ENCODE data around the gene STX2. TPM values are rescaled to one million over a fixed set of nuclear protein-coding genes. Genes with fewer than 3 reads are reported as not detected.

Gene STX2
- total RNA-seq, 2 experiments from 2014 or later = 13.1 to 16.2 TPM

GRCh38 chr12:130744274-130744673, 94.8 kb downstream of the STX2 start:
- H3K4me1 Mint-ChIP-seq = peaks cover 7% of the 10 kb centered on the region
- no peak overlapping the region for H3K27ac Mint-ChIP-seq
- no peak for DNase-seq
- H3K27me3 Mint-ChIP-seq = peaks cover 15% of the 10 kb centered on the region
- H3K9me3 Mint-ChIP-seq (ENCODE audit: low read depth) = no peaks in the 10 kb centered on the region
- H3K4me3 Mint-ChIP-seq = no peak overlapping the region
- ChIA-PET POLR2A (no interaction called here), CTCF (no interaction called here)
- H3K36me3 Mint-ChIP-seq (ENCODE audit: low read depth) = no peaks in the 10 kb centered on the region
- no peak for ATAC-seq
- intact Hi-C loops (cut with DNase I, micrococcal nuclease) = loop anchor here in 1 of 2 experiments (10.0 kb wide), 1 partner anchor 699 kb away; no protein-coding TSS in a partner anchor

GRCh38 chr12:130743606-130744005, 95.4 kb downstream of the STX2 start:
- ChIA-PET CTCF (no interaction called here), POLR2A (no interaction called here)
- H3K9me3 Mint-ChIP-seq (ENCODE audit: low read depth) = no peaks in the 10 kb centered on the region
- H3K27ac Mint-ChIP-seq = no peak overlapping the region
- H3K4me1 Mint-ChIP-seq = peaks cover 7% of the 10 kb centered on the region
- intact Hi-C loops (cut with DNase I, micrococcal nuclease) = loop anchor here in 1 of 2 experiments (10.0 kb wide), 1 partner anchor 699 kb away; no protein-coding TSS in a partner anchor
- peaks cover 15% of the 10 kb centered on the region for H3K27me3 Mint-ChIP-seq
- H3K4me3 Mint-ChIP-seq = no peak overlapping the region
- no peak for DNase-seq
- no peak for ATAC-seq
- H3K36me3 Mint-ChIP-seq (ENCODE audit: low read depth) = no peaks in the 10 kb centered on the region

GRCh38 chr12:130743176-130743575, 95.9 kb downstream of the STX2 start:
- no peak for ATAC-seq
- no peak for DNase-seq
- H3K4me1 Mint-ChIP-seq = peaks cover 6% of the 10 kb centered on the region
- no peaks in the 10 kb centered on the region for H3K9me3 Mint-ChIP-seq (ENCODE audit: low read depth)
- H3K4me3 Mint-ChIP-seq = no peak overlapping the region
- intact Hi-C loops (cut with DNase I, micrococcal nuclease) = loop anchor here in 1 of 2 experiments (10.0 kb wide), 1 partner anchor 698 kb away; no protein-coding TSS in a partner anchor
- peaks cover 14% of the 10 kb centered on the region for H3K27me3 Mint-ChIP-seq
- ChIA-PET POLR2A (no interaction called here), CTCF (no interaction called here)
- no peak overlapping the region for H3K27ac Mint-ChIP-seq
- H3K36me3 Mint-ChIP-seq (ENCODE audit: low read depth) = no peaks in the 10 kb centered on the region

GRCh38 chr12:130742716-130743115, 96.3 kb downstream of the STX2 start:
- CTCF ChIA-PET = no interaction called here
- peaks cover under 1% of the 10 kb centered on the region for H3K4me1 Mint-ChIP-seq
- no peak overlapping the region for H3K4me3 Mint-ChIP-seq
- no peak for DNase-seq
- peaks cover 12% of the 10 kb centered on the region for H3K27me3 Mint-ChIP-seq
- no peak for ATAC-seq
- H3K27ac Mint-ChIP-seq = no peak overlapping the region
- H3K36me3 Mint-ChIP-seq (ENCODE audit: low read depth) = no peaks in the 10 kb centered on the region
- POLR2A ChIA-PET = no interaction called here
- no peaks in the 10 kb centered on the region for H3K9me3 Mint-ChIP-seq (ENCODE audit: low read depth)
- intact Hi-C loops (cut with DNase I, micrococcal nuclease) = loop anchor here in 1 of 2 experiments (10.0 kb wide), 1 partner anchor 698 kb away; no protein-coding TSS in a partner anchor

- H3K4me3 Mint-ChIP-seq = no peak overlapping the region
- ATAC-seq (no peak), DNase-seq (no peak)
- no peak overlapping the region for H3K27ac Mint-ChIP-seq
- POLR2A ChIA-PET = no interaction called here
- H3K36me3 Mint-ChIP-seq (ENCODE audit: low read depth) = no peaks in the 10 kb centered on the region
- H3K27me3 Mint-ChIP-seq = peaks cover 17% of the 10 kb centered on the region
- H3K4me1 Mint-ChIP-seq = no peaks in the 10 kb centered on the region
- intact Hi-C loops (cut with DNase I, micrococcal nuclease) = loop anchor here in 1 of 2 experiments (10.0 kb wide), 1 partner anchor 697 kb away; no protein-coding TSS in a partner anchor
- no peaks in the 10 kb centered on the region for H3K9me3 Mint-ChIP-seq (ENCODE audit: low read depth)
- CTCF ChIA-PET = interaction anchor here (0.7 kb wide), 1 partner anchor 282 kb away, joined by 3 read pairs; no protein-coding TSS in a partner anchor
Observed at GRCh38 chr12:130742112-130742511, 96.9 kb downstream of the STX2 start.

Other genes with a start within 250 kb of the STX2 start
- not detected for gene RIMBP2, start 123.0 kb downstream of the STX2 start, total RNA-seq
- 1,000 to 10,000 TPM; 1,919 to 2,242 TPM for gene RAN, start 32.8 kb upstream of the STX2 start, total RNA-seq
- gene ADGRD1, start 114.7 kb upstream of the STX2 start, total RNA-seq = 1 to 10 TPM; 1.8 to 2.3 TPM